GM12878 (cell line): ENCODE data around the gene EFNA3. TPM values are rescaled to one million over a fixed set of nuclear protein-coding genes. Genes with fewer than 3 reads are reported as not detected.

Experiments used
- ATAC-seq: fragments of 200-7000 bp; cut with Tn5 transposase; 3 replicates; pipeline ENCODE4 v1.9.1; 2020; ENCODE audit warnings: mild to moderate bottlenecking, moderate library complexity
- BruUV-seq: library from RNA; stranded (reverse); fragments of 400-500 nt; replicated peaks from 2 replicates; lab custom pipeline; 2021; lab: Mats Ljungman, UMichigan
- CTCF ChIA-PET: fragments of 300-600 bp; sonication (Branson Sonifier 250); formaldehyde crosslinking; extraction: SDS; loops from one replicate; lab custom pipeline; 2021; ENCODE audit warnings: inconsistent platforms; lab: Yijun Ruan, JAX
- POLR2A ChIA-PET: fragments of 350-600 bp; formaldehyde crosslinking; extraction: SDS; loops from one replicate; lab custom pipeline; 2021; ENCODE audit warnings: inconsistent platforms; lab: Charles Lee
- RAD21 ChIA-PET: fragments of 300-600 bp; sonication (Branson Sonifier 250); formaldehyde crosslinking; loops from one replicate; lab custom pipeline; 2023; ENCODE audit warnings: antibody characterized with exemption; ENCODE audit not compliant: unreplicated experiment; lab: Charles Lee
- SMC1A ChIA-PET: fragments of 300-600 bp; sonication (Branson Sonifier 250); formaldehyde crosslinking; loops from one replicate; lab custom pipeline; 2023; ENCODE audit not compliant: unreplicated experiment, uncharacterized antibody; lab: Charles Lee
- DNase-seq: peaks from one replicate; pipeline ENCODE4 v3.0.0-alpha.2; 2011; ENCODE audit warnings: low read depth, low spot score
- FAIRE-seq: peaks from 3 replicates; lab custom pipeline; 2011; peaks lifted over from hg19 to GRCh38; lab: Jason Lieb, UNC
- H2AFZ ChIP-seq: 2 replicates; pipeline ENCODE4 v1.6.0; 2011; ENCODE audit warnings: low read depth, low read length, control low read depth; ENCODE audit not compliant: control insufficient read depth
- H3K27ac ChIP-seq: 2 replicates; pipeline ENCODE4 v1.5.1; 2011; ENCODE audit warnings: control low read depth; ENCODE audit not compliant: control insufficient read depth, insufficient read depth
- H3K27me3 ChIP-seq, 2 experiments: replicated peaks in 1 of 2; 2 replicates each; pipeline versions ENCODE4 v1.6.0 to v1.6.1; 2011; ENCODE audit warnings: low read length in 1 of 2; ENCODE audit not compliant: control insufficient read depth in 2 of 2, insufficient read depth in 2 of 2
- H3K36me3 ChIP-seq, 2 experiments: 2 replicates each; pipeline ENCODE4 v1.5.1; 2011; ENCODE audit warnings: low read length in 1 of 2; ENCODE audit not compliant: control insufficient read depth in 2 of 2, insufficient read depth in 2 of 2
- H3K4me1 ChIP-seq: 2 replicates; pipeline ENCODE4 v1.6.1; 2011; ENCODE audit warnings: mild to moderate bottlenecking, low read length, moderate library complexity, mixed read lengths; ENCODE audit not compliant: control insufficient read depth, insufficient read depth
- H3K4me2 ChIP-seq: 2 replicates; pipeline ENCODE4 v1.6.0; 2011; ENCODE audit warnings: control low read depth; ENCODE audit not compliant: control insufficient read depth, insufficient read depth
- H3K4me3 ChIP-seq: fragments of 200-600 bp; sonication (generic); 2 replicates; pipeline ENCODE4 v1.5.1; 2016
- H3K79me2 ChIP-seq: 2 replicates; pipeline ENCODE4 v1.6.0; 2011; ENCODE audit warnings: low read length; ENCODE audit not compliant: control insufficient read depth, insufficient read depth
- H3K9ac ChIP-seq: 2 replicates; pipeline ENCODE4 v1.8.0; 2011; ENCODE audit warnings: low read length, control low read depth, mixed read lengths; ENCODE audit not compliant: control insufficient read depth, insufficient read depth
- H3K9me3 ChIP-seq: replicated peaks from 3 replicates; pipeline ENCODE4 v1.5.1; 2011; ENCODE audit warnings: mild to moderate bottlenecking, low read length; ENCODE audit not compliant: control insufficient read depth, insufficient read depth
- H4K20me1 ChIP-seq: 2 replicates; pipeline ENCODE4 v1.6.0; 2011; ENCODE audit not compliant: control insufficient read depth, insufficient read depth
- CHD2 ChIP-seq: IDR thresholded peaks from 2 replicates; pipeline ENCODE4 v1.6.1; 2011; ENCODE audit warnings: low read depth, low read length, improper control_type of control experiment, borderline replicate concordance
- EP300 ChIP-seq, 2 experiments: fragments of 150-350 bp in 1 of 2; IDR thresholded peaks; 2 replicates each; pipeline ENCODE4 v1.6.1; 2011 to 2012; ENCODE audit warnings: low read depth in 2 of 2, low read length in 2 of 2, borderline replicate concordance in 1 of 2, improper control_type of control experiment in 1 of 2, inconsistent platforms in 1 of 2; ENCODE audit not compliant: control insufficient read depth in 1 of 2
- IKZF1 ChIP-seq: fragments of 450-650 bp; conservative IDR thresholded peaks from 2 replicates; pipeline ENCODE4 v1.6.1; 2017; ENCODE audit warnings: antibody characterized with exemption, mild to moderate bottlenecking
- IRF5 ChIP-seq: fragments of 450-650 bp; IDR thresholded peaks from 2 replicates; pipeline ENCODE4 v1.6.1; 2017; ENCODE audit warnings: borderline replicate concordance
- JUND ChIP-seq: IDR thresholded peaks from 2 replicates; pipeline ENCODE4 v1.6.1; 2012; ENCODE audit warnings: low read depth, mild to moderate bottlenecking, low read length, improper control_type of control experiment, moderate library complexity
- MEF2A ChIP-seq: IDR thresholded peaks from 2 replicates; pipeline ENCODE4 v1.6.1; 2011; ENCODE audit warnings: low read depth, mild to moderate bottlenecking, low read length, moderate library complexity; ENCODE audit not compliant: insufficient read depth
- PAX5 ChIP-seq: IDR thresholded peaks from 2 replicates; pipeline ENCODE4 v1.6.1; 2011; ENCODE audit warnings: low read depth, low read length, borderline replicate concordance
- PAX8 ChIP-seq: fragments of 450-650 bp; IDR thresholded peaks from 2 replicates; pipeline ENCODE4 v1.6.1; 2017; ENCODE audit warnings: mild to moderate bottlenecking, moderate library complexity
- RELB ChIP-seq: fragments of 450-650 bp; IDR thresholded peaks from 2 replicates; pipeline ENCODE4 v1.6.1; 2017; ENCODE audit warnings: low read depth, mild to moderate bottlenecking, moderate library complexity
- RFX5 ChIP-seq: IDR thresholded peaks from 2 replicates; pipeline ENCODE4 v1.6.1; 2011; ENCODE audit warnings: low read depth, low read length, improper control_type of control experiment
- USF1 ChIP-seq: IDR thresholded peaks from 2 replicates; pipeline ENCODE4 v1.6.1; 2011; ENCODE audit warnings: borderline replicate concordance, low read depth, mild to moderate bottlenecking, moderate library complexity, mixed read lengths, low read length; ENCODE audit not compliant: insufficient read depth; ENCODE audit errors: extremely low read length
- WGBS: methylation state at CpG from one replicate; pipeline ENCODE4 v1.1.6; 2016; ENCODE audit warnings: low lambda C conversion rate; ENCODE audit not compliant: insufficient replicate concordance, insufficient coverage; ENCODE audit errors: missing lambda C conversion rate; 5-methylcytosine and 5-hydroxymethylcytosine counted together
- in situ Hi-C: fragments of 300-500 bp; cut with MboI; formaldehyde crosslinking; loops from 9 replicates; pipeline ENCODE4 v1.14.3; 2018; ENCODE audit warnings: mixed read lengths
- intact Hi-C: fragments of 100-400 bp; cut with micrococcal nuclease; formaldehyde crosslinking; loops from one replicate; pipeline ENCODE4 v1.14.2; 2022; ENCODE audit not compliant: unreplicated experiment
- polyA plus RNA-seq, 11 experiments: library from polyadenylated mRNA; depleted of rRNA in 4 of 11; unstranded in 6 of 11; stranded (reverse) in 5 of 11; fragments of >200 nt; fragmentation: Nextera tagmentation in 4 of 11; fragmentation: Illumina TruSeq in 1 of 11; extraction: Ambion mirVana in 4 of 11; extraction: Trizol in 1 of 11; gene quantifications; 1 replicate in 1 of 11; 2 replicates in 10 of 11; pipeline versions ENCODE4 v1.2.1 to v1.2.3, GENCODE V29; 2011 to 2016; ENCODE audit warnings: inconsistent platforms in 2 of 11, missing spikeins in 2 of 11, low read depth in 1 of 11
- total RNA-seq, 4 experiments: library from RNA; depleted of rRNA in 3 of 4; stranded (reverse); fragments of >200 nt in 3 of 4; fragmentation: Illumina TruSeq in 1 of 4; extraction: Trizol in 1 of 4; gene quantifications; 2 replicates each; pipeline versions ENCODE4 v1.2.1 to v1.2.3, GENCODE V29; 2013 to 2021
- TF ChIP-seq, protein P1 (sequence below): fragments of 450-650 bp; IDR thresholded peaks from 2 replicates; pipeline ENCODE4 v1.6.1; 2016; ENCODE audit warnings: mild to moderate bottlenecking
- TF ChIP-seq, protein P2 (sequence below): fragments of 450-650 bp; IDR thresholded peaks from 2 replicates; pipeline ENCODE4 v1.6.1; 2017; ENCODE audit warnings: antibody characterized with exemption, mild to moderate bottlenecking, moderate library complexity

The EFNA3 gene
- total and polyA plus RNA-seq, 10 of the 15 experiments (the other 5 are each of a cell fraction or from before 2014, with no cell fraction given): 0.08 to 5.4 (median 1.1) TPM

- ATAC-seq: no peak
- intact Hi-C loops (no loop called here), in situ Hi-C loops (no loop called here)
- Histone ChIP-seq H3K4me3 (no peak overlapping the region), H3K27me3 (no peaks in the 10 kb centered on the region), H3K4me2 (no peak overlapping the region; the same call in 1 of the 2 replicates), H3K27ac (no peak overlapping the region), H3K4me1 (peaks cover 13% of the 10 kb centered on the region), H3K79me2 (no peaks in the 10 kb centered on the region; the same call in 1 of the 2 replicates), H3K9me3 (no peaks in the 10 kb centered on the region), H2AFZ (no peak overlapping the region), H3K9ac (no peak overlapping the region), H3K36me3 (no peaks in the 10 kb centered on the region), H4K20me1 (no peaks in the 10 kb centered on the region)
- BruUV-seq: no TSS peak
- CTCF ChIA-PET: interaction anchor here (1.4 to 15.5 kb wide), 6 partner anchors 8 to 38 kb away, joined by 3 to 195 read pairs (median 17); partner anchors contain the start of gene EFNA4
- WGBS: 89% methylated on average over 7 of the region's 7 CpGs
- no peak for FAIRE-seq
- no peak for DNase-seq
- SMC1A ChIA-PET: interaction anchor here (0.7 to 1.6 kb wide), 5 partner anchors 27 to 493 kb away, joined by 3 to 5 read pairs (median 3); no protein-coding TSS in a partner anchor
- RAD21 ChIA-PET: interaction anchor here (1.0 to 2.1 kb wide), 3 partner anchors 10 to 54 kb away, joined by 3 to 5 read pairs (median 3); no protein-coding TSS in a partner anchor
- POLR2A ChIA-PET: interaction anchor here (1.2 kb wide), 1 partner anchor 36 kb away, joined by 3 read pairs; no protein-coding TSS in a partner anchor
- TF ChIP-seq RELB (no peak), EP300 (IDR thresholded peaks at IDR 0.05; ENCODE audit: borderline replicate concordance in 1 of 2, control insufficient read depth in 1 of 2, low read depth in 2 of 2, low read length in 2 of 2) (no peak), IRF5 (no peak), MEF2A (no peak), JUND (no peak), PAX8 (no peak), RFX5 (no peak), CHD2 (no peak), USF1 (no peak), PAX5 (no peak), IKZF1 (no peak)
- TF ChIP-seq, protein P1, sequence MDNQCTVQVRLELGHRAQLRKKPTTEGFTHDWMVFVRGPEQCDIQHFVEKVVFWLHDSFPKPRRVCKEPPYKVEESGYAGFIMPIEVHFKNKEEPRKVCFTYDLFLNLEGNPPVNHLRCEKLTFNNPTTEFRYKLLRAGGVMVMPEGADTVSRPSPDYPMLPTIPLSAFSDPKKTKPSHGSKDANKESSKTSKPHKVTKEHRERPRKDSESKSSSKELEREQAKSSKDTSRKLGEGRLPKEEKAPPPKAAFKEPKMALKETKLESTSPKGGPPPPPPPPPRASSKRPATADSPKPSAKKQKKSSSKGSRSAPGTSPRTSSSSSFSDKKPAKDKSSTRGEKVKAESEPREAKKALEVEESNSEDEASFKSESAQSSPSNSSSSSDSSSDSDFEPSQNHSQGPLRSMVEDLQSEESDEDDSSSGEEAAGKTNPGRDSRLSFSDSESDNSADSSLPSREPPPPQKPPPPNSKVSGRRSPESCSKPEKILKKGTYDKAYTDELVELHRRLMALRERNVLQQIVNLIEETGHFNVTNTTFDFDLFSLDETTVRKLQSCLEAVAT: no peak
- TF ChIP-seq, protein P2, sequence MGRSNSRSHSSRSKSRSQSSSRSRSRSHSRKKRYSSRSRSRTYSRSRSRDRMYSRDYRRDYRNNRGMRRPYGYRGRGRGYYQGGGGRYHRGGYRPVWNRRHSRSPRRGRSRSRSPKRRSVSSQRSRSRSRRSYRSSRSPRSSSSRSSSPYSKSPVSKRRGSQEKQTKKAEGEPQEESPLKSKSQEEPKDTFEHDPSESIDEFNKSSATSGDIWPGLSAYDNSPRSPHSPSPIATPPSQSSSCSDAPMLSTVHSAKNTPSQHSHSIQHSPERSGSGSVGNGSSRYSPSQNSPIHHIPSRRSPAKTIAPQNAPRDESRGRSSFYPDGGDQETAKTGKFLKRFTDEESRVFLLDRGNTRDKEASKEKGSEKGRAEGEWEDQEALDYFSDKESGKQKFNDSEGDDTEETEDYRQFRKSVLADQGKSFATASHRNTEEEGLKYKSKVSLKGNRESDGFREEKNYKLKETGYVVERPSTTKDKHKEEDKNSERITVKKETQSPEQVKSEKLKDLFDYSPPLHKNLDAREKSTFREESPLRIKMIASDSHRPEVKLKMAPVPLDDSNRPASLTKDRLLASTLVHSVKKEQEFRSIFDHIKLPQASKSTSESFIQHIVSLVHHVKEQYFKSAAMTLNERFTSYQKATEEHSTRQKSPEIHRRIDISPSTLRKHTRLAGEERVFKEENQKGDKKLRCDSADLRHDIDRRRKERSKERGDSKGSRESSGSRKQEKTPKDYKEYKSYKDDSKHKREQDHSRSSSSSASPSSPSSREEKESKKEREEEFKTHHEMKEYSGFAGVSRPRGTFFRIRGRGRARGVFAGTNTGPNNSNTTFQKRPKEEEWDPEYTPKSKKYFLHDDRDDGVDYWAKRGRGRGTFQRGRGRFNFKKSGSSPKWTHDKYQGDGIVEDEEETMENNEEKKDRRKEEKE: no peak
Observed at GRCh38 chr1:155053531-155054105, 25.0 kb upstream of the EFNA3 start.
